Thyroid gland (tissue), 4 donors: ENCODE measurements around the gene MCM5.

Experiments used
- CTCF ChIP-seq, 6 experiments: fragments of 200-600 bp in 3 of 6; fragments of 450-650 bp in 3 of 6; sonication (generic) in 3 of 6; IDR thresholded peaks; one replicate each; pipeline ENCODE4 v1.5.1; 2016 to 2019; ENCODE audit warnings: antibody characterized with exemption in 6 of 6, mild to moderate bottlenecking in 2 of 6, inconsistent platforms in 1 of 6, moderate library complexity in 1 of 6
- POLR2A ChIP-seq, 2 donors: fragments of 450-650 bp; IDR thresholded peaks; one replicate each; pipeline ENCODE4 v1.6.1; 2017; ENCODE audit warnings: antibody characterized with exemption in 2 of 2, mild to moderate bottlenecking in 2 of 2, moderate library complexity in 1 of 2

- TF ChIP-seq POLR2A (IDR thresholded peaks at IDR 0.05) (no peak), CTCF (IDR thresholded peaks at IDR 0.05) (no peak)
Observed at GRCh38 chr22:35400501-35400790, 506 bp downstream of the MCM5 start.
